ENCODE measurements around the gene EIF3I.

- TF ChIP-seq POLR2AphosphoS5 (IDR thresholded peaks at IDR 0.05; ENCODE audit: borderline replicate concordance, low read depth, low read length) = no peak
- no peak for TF ChIP-seq EZH2 (IDR thresholded peaks at IDR 0.05)
Measured at GRCh38 chr1:32199043-32199716, 23.0 kb upstream of the EIF3I start.
